GM12872 (cell line): Measurements from ENCODE around the gene TMEM38A.

Experiments used
- CTCF ChIP-seq: IDR thresholded peaks from 3 replicates; pipeline ENCODE4 v1.5.1; 2011; ENCODE audit warnings: low read depth, mild to moderate bottlenecking, low read length, moderate library complexity; ENCODE audit not compliant: insufficient read depth

The TMEM38A gene

DNA sequence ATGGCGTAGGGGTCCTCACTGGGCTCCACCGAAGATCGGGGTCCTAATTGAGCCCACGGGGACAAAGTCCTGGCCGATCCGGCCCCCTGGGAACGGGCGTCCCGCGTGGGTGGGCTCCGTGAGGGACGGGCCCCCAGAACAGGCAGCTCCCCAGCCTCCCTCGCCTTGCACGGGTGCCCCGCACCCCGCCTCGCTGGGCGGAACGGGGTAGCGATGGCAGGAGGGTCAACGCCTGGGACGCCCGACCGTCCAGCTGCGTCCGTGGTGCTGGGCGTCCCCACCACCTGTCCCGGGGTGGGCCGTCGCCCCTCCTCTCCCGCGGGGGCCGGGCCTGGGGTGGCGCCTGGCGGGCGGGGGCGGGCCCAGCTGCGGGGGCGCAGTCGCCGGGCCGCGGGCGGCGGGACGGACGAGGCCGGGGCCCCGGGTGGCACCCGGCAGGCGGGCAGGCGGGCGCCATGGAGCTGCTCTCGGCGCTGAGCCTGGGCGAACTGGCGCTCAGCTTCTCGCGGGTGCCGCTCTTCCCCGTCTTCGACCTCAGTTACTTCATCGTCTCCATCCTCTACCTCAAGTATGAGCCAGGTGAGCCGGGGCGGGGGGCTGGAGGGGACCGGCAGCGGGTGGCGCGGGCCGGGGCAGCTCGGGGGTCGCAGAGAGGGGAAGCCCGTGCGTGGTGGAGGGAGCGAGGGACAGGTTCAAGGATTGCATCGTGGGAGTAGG is at the start of gene TMEM38A:
TMEM38A (plus strand) TSS at position 377 of the 717 bp plus-strand sequence; CDS start at position 456, 79 bp downstream.
- TF ChIP-seq CTCF: no peak

- no peak for TF ChIP-seq CTCF
Measured at GRCh38 chr19:16612636-16613035, 48.3 kb upstream of the TMEM38A start.

GRCh38 chr19:16613841-16614240 is 47.1 kb upstream of the TMEM38A start:
- no peak for TF ChIP-seq CTCF

DNA sequence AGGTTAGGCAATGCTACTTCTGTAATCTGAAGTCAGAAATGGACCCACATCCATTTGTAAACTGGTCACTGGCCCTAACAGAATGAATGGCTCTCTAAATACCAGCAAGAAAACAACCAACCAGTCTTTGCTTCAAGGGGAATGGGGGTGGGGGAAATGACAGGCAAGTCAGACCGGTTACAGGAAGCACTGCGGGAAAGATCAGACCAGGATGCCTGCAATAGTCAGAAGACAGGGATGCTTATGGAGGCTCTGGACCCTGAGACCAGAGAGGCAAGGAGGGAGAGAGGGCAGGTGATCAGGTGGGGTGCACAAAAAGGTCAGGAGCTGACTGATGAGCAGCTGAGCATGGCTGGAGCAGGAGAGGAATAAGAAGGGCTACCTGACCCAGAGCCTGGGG is 46.0 kb upstream of the TMEM38A start:
- TF ChIP-seq CTCF: no peak

- no peak for TF ChIP-seq CTCF
Measured at GRCh38 chr19:16615808-16616207, 45.1 kb upstream of the TMEM38A start.

DNA sequence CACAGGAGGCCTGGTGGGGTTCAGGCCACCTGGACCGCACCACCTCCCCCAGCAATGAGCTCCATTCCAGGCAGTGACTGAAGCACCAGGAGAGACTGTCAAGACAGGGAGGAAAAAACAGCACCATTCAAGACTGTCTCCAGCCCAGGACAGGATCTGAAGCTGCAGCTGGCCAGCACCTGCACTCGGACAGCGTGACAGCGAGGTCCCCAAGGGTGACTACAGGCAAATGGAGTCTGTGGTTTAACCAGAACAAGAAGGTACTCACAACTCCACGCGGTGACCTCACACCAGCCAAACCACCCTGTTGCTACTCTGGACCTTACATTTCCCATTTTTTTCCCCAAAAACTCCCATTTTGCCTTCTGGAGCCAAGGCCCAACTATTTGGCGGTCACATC is 42.7 kb upstream of the TMEM38A start:
- no peak for TF ChIP-seq CTCF

DNA sequence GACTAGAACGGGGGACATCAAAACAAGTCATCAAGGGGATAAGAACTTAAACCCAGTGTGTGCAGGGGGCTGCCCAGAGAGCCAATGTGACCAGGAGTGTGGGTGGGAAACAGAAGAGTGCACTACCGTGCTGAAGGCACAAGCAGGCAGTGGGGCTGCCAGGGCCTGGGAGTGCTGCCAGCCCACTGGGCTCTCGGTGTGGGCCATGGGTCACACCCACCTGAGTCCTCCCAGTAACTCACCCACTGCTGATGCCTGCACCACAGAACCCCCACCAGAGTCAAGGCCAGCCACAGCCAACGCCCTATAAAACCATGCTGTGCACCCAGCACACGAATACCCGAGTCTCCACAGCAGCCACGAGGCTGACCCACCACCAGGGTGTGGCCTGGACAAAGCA is 41.5 kb upstream of the TMEM38A start:
- TF ChIP-seq CTCF: no peak
